ENCODE results near the gene BPGM. TPM values are rescaled to one million over a fixed set of nuclear protein-coding genes. Genes with fewer than 3 reads are reported as not detected.

BPGM gene
- total RNA-seq, 1 experiment from 2014 or later, result 10.0 TPM

DNA sequence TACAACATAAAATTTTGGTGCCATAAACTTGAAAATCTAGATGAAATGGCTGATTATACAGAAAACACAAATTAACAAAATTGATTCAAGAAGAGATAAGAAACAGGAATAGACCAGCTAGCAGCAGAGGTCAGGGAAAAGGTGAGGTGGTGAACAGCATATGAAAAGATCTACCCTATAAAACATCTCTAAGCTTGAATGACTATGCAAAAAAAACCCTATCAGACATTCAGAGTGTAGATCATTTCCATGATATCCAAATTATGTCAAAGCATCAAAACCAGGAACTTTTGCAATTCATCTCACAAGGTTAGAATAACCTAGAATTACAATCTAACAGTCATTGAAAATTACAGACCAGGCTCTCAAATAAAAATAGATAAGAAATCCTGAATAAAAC is 14.6 kb upstream of the BPGM start:
- POLR2A ChIA-PET, result interaction anchor here (1.3 kb wide), 1 partner anchor 14 kb away, joined by 4 read pairs; the partner anchor contains the start of gene BPGM
- CTCF ChIA-PET, result interaction anchor here (1.5 to 4.3 kb wide), 9 partner anchors 12 to 537 kb away, joined by 3 to 17 read pairs (median 5); partner anchors contain the start of gene BPGM

More for the DNA sequence above, 14.6 kb upstream of the BPGM start:
- Histone ChIP-seq H3K4me3 (replicated peaks in 1 of 2; ENCODE audit: low read depth in 1 of 2, low read length in 2 of 2) (no peak overlapping the region), H3K79me2 (ENCODE audit: insufficient read depth, low read length) (no peaks in the 10 kb centered on the region), H4K20me1 (ENCODE audit: insufficient read depth) (no peaks in the 10 kb centered on the region), H3K4me1 (ENCODE audit: control insufficient read depth in 1 of 2, insufficient read depth in 2 of 2, low read length in 2 of 2) (no peaks in the 10 kb centered on the region), H3K36me3 (ENCODE audit: control insufficient read depth in 1 of 2, insufficient read depth in 2 of 2, low read length in 2 of 2) (no peaks in the 10 kb centered on the region), H3K27ac (ENCODE audit: low read depth, low read length) (no peak overlapping the region), H3K9me2 (ENCODE audit: insufficient read depth) (no peaks in the 10 kb centered on the region), H3K27me3 (ENCODE audit: insufficient read depth, low read length) (0 out of 2 replicates have a peak, but pooled peaks cover 4% of the 10 kb centered on the region), H3K9me3 (ENCODE audit: control insufficient read depth in 1 of 2, insufficient read depth in 1 of 2, low read depth in 1 of 2, low read length in 2 of 2) (no peaks in the 10 kb centered on the region), H2AFZ (ENCODE audit: low read depth, low read length, poor library complexity, severe bottlenecking) (no peak overlapping the region), H3K9ac (ENCODE audit: low read length) (no peak overlapping the region), H3K4me2 (ENCODE audit: low read length) (no peak overlapping the region)
- DNase-seq (ENCODE audit: low read depth, low spot score), result no peak
- RAD21 ChIA-PET (ENCODE audit: low non-redundant PET in 1 of 2, low total read pairs in 2 of 2, uncharacterized antibody in 2 of 2, unreplicated experiment in 2 of 2), result no interaction called here
- BruUV-seq (replicated peaks), result no TSS peak
- TF ChIP-seq ZNF274 (IDR thresholded peaks at IDR 0.05; ENCODE audit: low read depth, low read length) (no peak), EZH2phosphoT487 (IDR thresholded peaks at IDR 0.05; ENCODE audit: borderline replicate concordance) (no peak), ZFX (IDR thresholded peaks at IDR 0.05) (no peak), FOSL1 (IDR thresholded peaks at IDR 0.05; ENCODE audit: low read depth) (no peak), YY1 (IDR thresholded peaks at IDR 0.05; ENCODE audit: extremely low read depth, insufficient replicate concordance, low read depth, low read length) (no peak), POLR2AphosphoS5 (IDR thresholded peaks at IDR 0.05; ENCODE audit: low read depth, low read length) (no peak), JUND (IDR thresholded peaks at IDR 0.05) (no peak), CEBPB (IDR thresholded peaks at IDR 0.05; ENCODE audit: low read depth) (no peak), ELF1 (IDR thresholded peaks at IDR 0.05; ENCODE audit: borderline replicate concordance, low read depth) (no peak), EGR1 (IDR thresholded peaks at IDR 0.05; ENCODE audit: low read depth) (no peak)
- TF ChIP-seq, protein P1, sequence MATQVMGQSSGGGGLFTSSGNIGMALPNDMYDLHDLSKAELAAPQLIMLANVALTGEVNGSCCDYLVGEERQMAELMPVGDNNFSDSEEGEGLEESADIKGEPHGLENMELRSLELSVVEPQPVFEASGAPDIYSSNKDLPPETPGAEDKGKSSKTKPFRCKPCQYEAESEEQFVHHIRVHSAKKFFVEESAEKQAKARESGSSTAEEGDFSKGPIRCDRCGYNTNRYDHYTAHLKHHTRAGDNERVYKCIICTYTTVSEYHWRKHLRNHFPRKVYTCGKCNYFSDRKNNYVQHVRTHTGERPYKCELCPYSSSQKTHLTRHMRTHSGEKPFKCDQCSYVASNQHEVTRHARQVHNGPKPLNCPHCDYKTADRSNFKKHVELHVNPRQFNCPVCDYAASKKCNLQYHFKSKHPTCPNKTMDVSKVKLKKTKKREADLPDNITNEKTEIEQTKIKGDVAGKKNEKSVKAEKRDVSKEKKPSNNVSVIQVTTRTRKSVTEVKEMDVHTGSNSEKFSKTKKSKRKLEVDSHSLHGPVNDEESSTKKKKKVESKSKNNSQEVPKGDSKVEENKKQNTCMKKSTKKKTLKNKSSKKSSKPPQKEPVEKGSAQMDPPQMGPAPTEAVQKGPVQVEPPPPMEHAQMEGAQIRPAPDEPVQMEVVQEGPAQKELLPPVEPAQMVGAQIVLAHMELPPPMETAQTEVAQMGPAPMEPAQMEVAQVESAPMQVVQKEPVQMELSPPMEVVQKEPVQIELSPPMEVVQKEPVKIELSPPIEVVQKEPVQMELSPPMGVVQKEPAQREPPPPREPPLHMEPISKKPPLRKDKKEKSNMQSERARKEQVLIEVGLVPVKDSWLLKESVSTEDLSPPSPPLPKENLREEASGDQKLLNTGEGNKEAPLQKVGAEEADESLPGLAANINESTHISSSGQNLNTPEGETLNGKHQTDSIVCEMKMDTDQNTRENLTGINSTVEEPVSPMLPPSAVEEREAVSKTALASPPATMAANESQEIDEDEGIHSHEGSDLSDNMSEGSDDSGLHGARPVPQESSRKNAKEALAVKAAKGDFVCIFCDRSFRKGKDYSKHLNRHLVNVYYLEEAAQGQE (IDR thresholded peaks at IDR 0.05; ENCODE audit: low read depth), result no peak
- TF ChIP-seq, protein P2, sequence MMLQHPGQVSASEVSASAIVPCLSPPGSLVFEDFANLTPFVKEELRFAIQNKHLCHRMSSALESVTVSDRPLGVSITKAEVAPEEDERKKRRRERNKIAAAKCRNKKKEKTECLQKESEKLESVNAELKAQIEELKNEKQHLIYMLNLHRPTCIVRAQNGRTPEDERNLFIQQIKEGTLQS (IDR thresholded peaks at IDR 0.05), result no peak
- intact Hi-C loops (cut with micrococcal nuclease), result no loop called here
- ATAC-seq, result no peak

All from HCT116 (cell line).